Sigmoid colon (tissue), 4 donors: Measurements from ENCODE around the gene CNN3.

Experiments
- EP300 ChIP-seq, 4 donors: sonication (generic); formaldehyde crosslinking; IDR thresholded peaks; one replicate each; pipeline ENCODE4 v1.6.1; 2017; ENCODE audit warnings: antibody characterized with exemption in 4 of 4
- TF ChIP-seq, protein P1 (sequence below), 4 experiments: fragments of 450-650 bp in 3 of 4; fragments of 200-600 bp in 1 of 4; IDR thresholded peaks; one replicate each; pipeline ENCODE4 v1.5.1; 2016 to 2019; ENCODE audit warnings: antibody characterized with exemption in 4 of 4, mild to moderate bottlenecking in 3 of 4, moderate library complexity in 2 of 4

DNA sequence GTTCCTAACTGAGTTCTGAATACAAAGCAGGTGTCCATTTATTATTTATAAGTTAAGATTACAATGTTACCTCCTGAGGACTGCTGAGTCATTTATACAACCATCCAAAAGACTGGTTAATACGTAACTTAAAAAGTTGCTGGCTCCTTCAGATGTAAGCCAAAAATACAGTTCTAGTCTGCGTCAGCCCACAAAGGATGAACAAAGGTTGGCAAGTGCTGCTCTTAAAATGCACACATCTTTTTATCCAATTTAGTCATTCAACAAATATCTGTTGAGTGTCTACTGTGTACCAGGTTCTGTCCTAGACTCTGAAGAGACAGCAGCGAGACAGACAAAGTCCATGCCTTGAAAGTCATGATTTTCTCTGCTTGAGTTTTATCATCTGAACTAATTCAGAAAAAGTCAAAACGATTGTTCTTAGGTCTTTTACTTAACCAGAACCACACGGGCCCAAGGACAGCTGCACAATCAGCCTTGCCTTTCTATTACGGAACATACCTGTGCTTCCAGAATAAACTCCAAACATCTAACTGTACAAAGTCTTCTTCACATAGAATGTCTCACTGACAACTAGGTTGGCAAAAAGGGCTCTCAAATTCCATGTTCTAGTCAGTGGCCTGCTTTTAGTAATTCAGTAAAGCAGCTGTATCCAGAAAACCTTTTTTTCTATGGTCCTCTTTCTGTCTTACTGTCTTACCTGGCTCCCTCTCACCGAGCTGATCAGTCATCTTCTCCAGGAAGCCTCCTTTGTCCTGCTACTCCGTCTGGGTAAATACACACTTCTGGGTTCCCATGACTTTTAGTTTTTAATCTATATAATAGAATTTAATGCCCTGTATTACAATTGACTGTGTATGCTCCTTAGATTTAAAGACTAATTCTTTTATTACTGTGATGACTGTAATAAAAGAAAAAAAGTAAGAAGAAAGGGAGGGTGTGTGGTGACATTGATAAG, 15.5 kb upstream of the CNN3 start:
- no peak for TF ChIP-seq EP300 (IDR thresholded peaks at IDR 0.05)
- TF ChIP-seq, protein P1, sequence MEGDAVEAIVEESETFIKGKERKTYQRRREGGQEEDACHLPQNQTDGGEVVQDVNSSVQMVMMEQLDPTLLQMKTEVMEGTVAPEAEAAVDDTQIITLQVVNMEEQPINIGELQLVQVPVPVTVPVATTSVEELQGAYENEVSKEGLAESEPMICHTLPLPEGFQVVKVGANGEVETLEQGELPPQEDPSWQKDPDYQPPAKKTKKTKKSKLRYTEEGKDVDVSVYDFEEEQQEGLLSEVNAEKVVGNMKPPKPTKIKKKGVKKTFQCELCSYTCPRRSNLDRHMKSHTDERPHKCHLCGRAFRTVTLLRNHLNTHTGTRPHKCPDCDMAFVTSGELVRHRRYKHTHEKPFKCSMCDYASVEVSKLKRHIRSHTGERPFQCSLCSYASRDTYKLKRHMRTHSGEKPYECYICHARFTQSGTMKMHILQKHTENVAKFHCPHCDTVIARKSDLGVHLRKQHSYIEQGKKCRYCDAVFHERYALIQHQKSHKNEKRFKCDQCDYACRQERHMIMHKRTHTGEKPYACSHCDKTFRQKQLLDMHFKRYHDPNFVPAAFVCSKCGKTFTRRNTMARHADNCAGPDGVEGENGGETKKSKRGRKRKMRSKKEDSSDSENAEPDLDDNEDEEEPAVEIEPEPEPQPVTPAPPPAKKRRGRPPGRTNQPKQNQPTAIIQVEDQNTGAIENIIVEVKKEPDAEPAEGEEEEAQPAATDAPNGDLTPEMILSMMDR (IDR thresholded peaks at IDR 0.05), result no peak
